Measurements from ENCODE around the gene EPB41L2.

DNA sequence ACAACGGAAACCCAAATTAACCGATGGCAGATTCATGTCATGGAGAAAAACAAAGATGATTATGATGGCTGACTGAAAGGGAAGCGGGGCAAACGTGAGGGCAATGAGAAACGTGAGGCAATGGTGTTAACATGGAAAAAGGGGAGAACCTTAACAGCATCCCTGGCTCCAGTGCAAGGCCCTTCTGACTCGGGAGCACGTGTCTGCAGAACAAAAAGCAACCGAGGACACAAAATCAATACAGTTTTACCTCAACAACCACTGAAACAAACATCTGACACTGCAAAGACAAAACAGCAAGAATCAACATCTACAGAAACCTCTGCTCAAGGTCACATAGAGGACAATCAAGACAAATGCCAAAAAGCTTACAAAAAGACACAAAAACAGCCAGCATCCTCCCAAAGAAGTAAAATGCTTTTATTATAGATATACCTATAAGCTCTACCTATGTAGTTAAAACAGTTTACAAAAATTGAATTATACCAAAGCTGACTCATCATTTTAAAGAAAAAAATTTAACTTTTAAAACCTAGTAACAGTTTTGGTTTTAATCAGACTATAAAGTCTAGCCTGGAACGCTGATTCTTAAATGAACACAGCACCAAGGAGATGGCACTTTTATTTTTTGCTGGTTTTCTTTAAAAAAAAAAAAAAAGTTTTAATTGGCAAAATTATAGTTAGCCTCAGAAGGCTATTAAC lies 192.7 kb downstream of the EPB41L2 start:
- TF ChIP-seq, protein P1, sequence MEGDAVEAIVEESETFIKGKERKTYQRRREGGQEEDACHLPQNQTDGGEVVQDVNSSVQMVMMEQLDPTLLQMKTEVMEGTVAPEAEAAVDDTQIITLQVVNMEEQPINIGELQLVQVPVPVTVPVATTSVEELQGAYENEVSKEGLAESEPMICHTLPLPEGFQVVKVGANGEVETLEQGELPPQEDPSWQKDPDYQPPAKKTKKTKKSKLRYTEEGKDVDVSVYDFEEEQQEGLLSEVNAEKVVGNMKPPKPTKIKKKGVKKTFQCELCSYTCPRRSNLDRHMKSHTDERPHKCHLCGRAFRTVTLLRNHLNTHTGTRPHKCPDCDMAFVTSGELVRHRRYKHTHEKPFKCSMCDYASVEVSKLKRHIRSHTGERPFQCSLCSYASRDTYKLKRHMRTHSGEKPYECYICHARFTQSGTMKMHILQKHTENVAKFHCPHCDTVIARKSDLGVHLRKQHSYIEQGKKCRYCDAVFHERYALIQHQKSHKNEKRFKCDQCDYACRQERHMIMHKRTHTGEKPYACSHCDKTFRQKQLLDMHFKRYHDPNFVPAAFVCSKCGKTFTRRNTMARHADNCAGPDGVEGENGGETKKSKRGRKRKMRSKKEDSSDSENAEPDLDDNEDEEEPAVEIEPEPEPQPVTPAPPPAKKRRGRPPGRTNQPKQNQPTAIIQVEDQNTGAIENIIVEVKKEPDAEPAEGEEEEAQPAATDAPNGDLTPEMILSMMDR (conservative IDR thresholded peaks at IDR 0.05 in 1 of 2, IDR thresholded peaks at IDR 0.05 in 1 of 2; ENCODE audit: low read depth in 1 of 2, low read length in 2 of 2) = no peak
- TF ChIP-seq EZH2 (IDR thresholded peaks at IDR 0.05; ENCODE audit: low read length, missing control alignments) = no peak
